ENCODE data around the gene TBC1D12.
A peak's percentile ranks its signal among the peaks of the same experiment; 100 is the strongest.
"Not testable (repeated sequence)": the region's sequence is repeated elsewhere in the genome, so short reads cannot be mapped to it uniquely, and the experiment has no call there.

The TBC1D12 gene

GRCh38 chr10:94533027-94533426 lies 130.7 kb downstream of the TBC1D12 start:
- no peak for DNase-seq (ENCODE audit: low read depth in 2 of 2, low spot score in 1 of 2)

GRCh38 chr10:94542282-94542681 lies 139.9 kb downstream of the TBC1D12 start:
- DNase-seq (ENCODE audit: low read depth in 2 of 2, low spot score in 1 of 2): not testable (repeated sequence)

- peak; percentile 23 to 41 for DNase-seq (ENCODE audit: low read depth in 2 of 2, low spot score in 1 of 2)
These were observed 143.2 kb downstream of the TBC1D12 start, which contains the start of gene HELLS for GRCh38 chr10:94545391-94546048. HELLS (plus strand) TSS chr10:94545788; CDS start chr10:94545922, 134 bp downstream.

GRCh38 chr10:94546049-94546900 lies 143.9 kb downstream of the TBC1D12 start:
- DNase-seq (ENCODE audit: low read depth in 2 of 2, low spot score in 1 of 2): no peak

DNA sequence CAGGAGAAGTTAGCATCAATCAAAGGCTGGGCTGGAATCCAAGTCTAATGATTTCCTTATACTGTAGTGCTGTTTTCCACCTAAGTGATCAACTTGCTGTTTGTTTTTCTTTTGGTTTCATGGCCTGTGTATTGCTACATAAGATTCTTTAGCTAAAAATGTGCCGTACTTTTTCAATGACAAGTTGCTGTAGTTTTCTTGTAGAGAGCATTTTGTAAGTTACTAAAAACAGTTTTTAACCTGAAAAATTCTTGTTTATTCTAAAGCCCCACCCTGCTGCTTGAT lies 144.5 kb downstream of the TBC1D12 start:
- DNase-seq (ENCODE audit: low read depth in 2 of 2, low spot score in 1 of 2): no peak

GRCh38 chr10:94549221-94549620 lies 146.9 kb downstream of the TBC1D12 start:
- DNase-seq (ENCODE audit: low read depth in 2 of 2, low spot score in 1 of 2): no peak

DNA sequence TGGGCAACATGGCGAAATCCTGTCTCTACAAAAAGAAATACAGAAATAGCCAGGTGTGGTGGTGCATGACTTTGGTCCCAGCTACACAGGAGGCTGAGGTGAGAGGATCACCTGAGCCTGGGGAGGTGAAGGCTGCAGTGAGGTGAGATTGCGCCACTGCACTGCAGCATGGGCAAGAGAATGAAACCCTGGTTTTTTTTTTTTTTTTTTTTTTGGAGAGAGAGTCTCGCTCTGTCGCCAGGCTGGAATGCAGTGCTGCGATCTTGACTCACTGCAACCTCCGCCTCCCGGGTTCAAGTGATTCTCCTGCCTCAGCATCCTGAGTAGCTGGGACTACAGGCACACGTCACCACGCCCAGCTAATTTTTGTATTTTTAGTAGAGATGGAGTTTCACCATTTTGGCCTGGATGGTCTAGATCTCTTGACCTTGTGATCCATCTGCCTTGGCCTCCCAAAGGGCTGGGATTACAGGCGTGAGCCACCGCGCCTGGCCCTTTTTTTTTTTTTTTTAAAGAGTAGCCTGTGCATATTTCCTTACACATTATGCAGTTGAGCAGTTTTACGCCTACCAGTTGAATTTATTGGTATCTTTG lies 165.5 kb downstream of the TBC1D12 start:
- DNase-seq (ENCODE audit: low read depth in 2 of 2, low spot score in 1 of 2): not testable (repeated sequence)

GRCh38 chr10:94571081-94571480 lies 168.7 kb downstream of the TBC1D12 start:
- DNase-seq (ENCODE audit: low read depth in 2 of 2, low spot score in 1 of 2): no peak

- DNase-seq (ENCODE audit: low read depth in 2 of 2, low spot score in 1 of 2): no peak
These were observed 169.2 kb downstream of the TBC1D12 start for GRCh38 chr10:94571528-94571927.

GRCh38 chr10:94578790-94579189 lies 176.4 kb downstream of the TBC1D12 start:
- DNase-seq (ENCODE audit: low read depth in 2 of 2, low spot score in 1 of 2): no peak

DNA sequence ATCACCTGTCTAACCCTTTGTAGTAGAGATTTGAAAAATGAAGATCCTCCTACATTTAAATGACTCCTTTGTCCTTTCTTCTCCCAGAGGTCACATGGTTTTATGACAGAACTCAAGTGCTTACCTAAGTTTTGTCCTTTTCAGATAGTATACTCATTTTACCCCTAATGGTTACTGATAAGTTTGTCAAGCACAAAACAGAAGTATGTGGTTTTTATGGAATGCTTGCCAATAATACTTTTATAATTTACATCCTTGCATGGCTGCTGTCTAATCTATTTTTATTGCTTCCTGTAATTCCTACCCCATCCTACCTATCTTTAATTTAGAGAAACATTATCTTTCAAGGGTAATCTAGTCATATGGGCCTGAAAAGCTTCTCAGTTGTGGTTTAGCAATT lies 180.8 kb downstream of the TBC1D12 start:
- no peak for DNase-seq (ENCODE audit: low read depth in 2 of 2, low spot score in 1 of 2)
